Stimulated activated CD4-positive, alpha-beta T cell treated with anti-CD3 and anti-CD28 coated beads, TNF-alpha, amount 100 ng/mL, for 24 hours (primary cell): ENCODE results near the gene ICAM4.
"Not testable (repeated sequence)": the region's sequence is repeated elsewhere in the genome, so short reads cannot be mapped to it uniquely, and the experiment has no call there.

ENCODE experiments used
- DNase-seq, 3 experiments: peaks; one replicate each; pipeline ENCODE4 v3.0.0-alpha.2; 2020; ENCODE audit warnings: low read depth in 3 of 3

ICAM4 gene

GRCh38 chr19:10286803-10287737 lies at the start of gene ICAM4:
ICAM4 (plus strand) TSS chr19:10286955; CDS start chr19:10287013, 58 bp downstream.
- no peak for DNase-seq

GRCh38 chr19:10237702-10238101 lies 49.1 kb upstream of the ICAM4 start:
- no peak for DNase-seq

- no peak for DNase-seq
Observed at GRCh38 chr19:10238172-10238783, 48.5 kb upstream of the ICAM4 start.

DNA sequence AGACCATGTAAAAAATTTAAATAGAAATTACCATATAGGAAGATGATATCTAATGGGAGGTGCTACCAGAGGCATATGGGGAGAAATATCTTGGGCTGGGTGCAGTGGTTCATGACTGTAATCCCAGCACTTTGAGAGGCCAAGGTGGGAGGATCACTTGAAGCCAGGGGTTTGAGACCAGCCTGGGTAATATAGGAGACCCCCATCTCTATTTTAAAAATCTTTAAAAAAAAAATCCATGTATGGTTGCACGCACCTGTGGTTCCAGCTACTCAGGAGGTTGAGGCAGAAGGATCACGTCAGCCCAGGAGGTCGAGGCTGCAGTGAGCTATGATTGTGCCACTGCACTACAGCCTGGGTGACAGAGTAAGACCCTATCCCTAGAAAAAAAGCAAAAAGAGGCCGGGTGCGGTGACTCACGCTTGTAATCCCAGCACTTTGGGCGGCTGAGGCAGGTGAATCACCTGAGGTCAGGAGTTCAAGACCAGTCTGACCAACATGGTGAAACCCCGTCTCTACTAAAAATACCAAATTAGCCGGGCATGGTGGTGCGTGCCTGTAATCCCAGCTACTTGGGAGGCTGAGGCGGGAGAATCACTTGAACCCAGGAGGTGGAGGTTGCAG lies 44.8 kb upstream of the ICAM4 start:
- not testable (repeated sequence) for DNase-seq

DNA sequence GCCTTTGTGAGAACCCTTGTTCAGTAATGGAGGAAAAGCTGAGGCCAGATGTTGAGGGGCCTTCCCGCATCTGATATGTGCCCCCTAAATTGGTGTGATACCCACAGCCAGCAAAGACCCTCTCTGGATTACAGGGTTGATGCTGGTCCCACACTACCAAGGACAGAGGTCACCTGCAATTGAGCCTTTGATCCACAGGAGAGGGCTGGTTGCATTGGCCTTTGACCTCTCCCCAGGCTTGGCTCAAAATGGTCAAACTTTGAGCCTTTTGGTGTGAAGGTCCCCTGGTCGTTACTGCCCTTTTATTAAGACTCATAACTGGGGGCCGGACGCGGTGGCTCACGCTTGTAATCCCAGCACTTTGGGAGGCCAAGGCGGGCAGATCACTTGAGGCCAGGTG lies 43.1 kb upstream of the ICAM4 start:
- no peak for DNase-seq

- DNase-seq = no peak
Observed at GRCh38 chr19:10245189-10245939, 41.4 kb upstream of the ICAM4 start.

- no peak for DNase-seq
Observed at GRCh38 chr19:10246511-10246910, 40.2 kb upstream of the ICAM4 start.

GRCh38 chr19:10251792-10252694 lies 34.7 kb upstream of the ICAM4 start, which contains the start of gene MRPL4:
MRPL4 (plus strand) TSS chr19:10252214; CDS start chr19:10252254, 40 bp downstream.
- DNase-seq = peak; percentile 86 to 96 (median 93)

GRCh38 chr19:10252707-10253106 lies 34.0 kb upstream of the ICAM4 start:
- no peak for DNase-seq

GRCh38 chr19:10254244-10254643 lies 32.5 kb upstream of the ICAM4 start:
- no peak for DNase-seq

DNA sequence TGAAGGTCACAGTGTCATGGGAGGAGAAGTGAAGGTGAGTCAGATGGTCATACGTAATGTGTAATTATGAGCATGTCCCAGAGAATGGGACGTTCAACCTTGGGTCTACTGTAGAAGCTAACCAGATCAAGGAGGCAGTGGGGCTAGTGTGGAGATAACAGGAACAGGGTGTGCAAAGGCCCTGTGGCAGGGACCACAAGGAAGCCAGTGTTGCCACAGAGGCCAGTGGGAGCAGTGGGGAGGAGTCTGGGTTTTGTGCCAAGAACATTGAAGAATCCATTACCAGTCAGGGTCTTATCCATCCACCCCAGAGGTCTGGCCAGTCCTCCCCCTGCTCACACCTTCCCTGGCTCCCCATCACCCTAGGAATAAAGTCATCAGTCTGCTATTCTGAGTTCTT lies 31.4 kb upstream of the ICAM4 start:
- DNase-seq = no peak

- no peak for DNase-seq
Observed at GRCh38 chr19:10256551-10256950, 30.2 kb upstream of the ICAM4 start.

GRCh38 chr19:10256970-10257615 lies 29.7 kb upstream of the ICAM4 start:
- no peak for DNase-seq

GRCh38 chr19:10258080-10258710 lies 28.6 kb upstream of the ICAM4 start:
- no peak for DNase-seq

DNA sequence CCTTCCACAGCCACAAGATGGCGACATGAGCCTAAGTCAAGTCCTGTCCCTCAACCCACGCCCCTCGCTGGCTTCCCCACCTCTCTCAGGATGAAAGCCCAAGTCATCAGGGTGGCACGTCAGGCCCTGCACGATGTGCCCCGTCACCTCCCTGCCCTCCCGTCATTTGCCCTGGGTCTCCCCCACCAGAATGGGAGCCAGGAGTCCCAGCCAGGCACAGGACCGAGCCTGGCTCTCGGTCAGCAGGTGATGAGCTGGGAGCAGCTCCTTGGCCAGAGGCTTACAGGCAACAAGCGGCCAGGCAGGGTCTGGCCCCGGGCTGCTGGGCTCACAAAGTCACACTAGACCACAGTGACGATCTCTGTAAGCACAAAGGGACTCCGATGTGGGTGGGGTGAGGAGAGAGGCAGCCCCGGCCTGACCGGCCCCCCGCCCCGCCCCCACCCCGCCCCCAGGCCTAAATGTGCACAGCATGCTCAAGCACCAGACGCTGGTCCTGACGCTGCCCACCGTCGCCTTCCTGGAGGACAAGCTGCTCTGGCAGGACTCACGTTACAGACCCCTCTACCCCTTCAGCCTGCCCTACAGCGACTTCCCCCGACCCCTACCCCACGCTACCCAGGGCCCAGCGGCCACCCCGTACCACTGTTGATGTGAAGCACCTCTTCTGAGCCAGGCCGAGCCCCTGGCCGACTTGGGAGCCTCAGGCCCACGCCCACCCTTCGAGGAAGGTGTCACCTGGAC lies 27.4 kb upstream of the ICAM4 start:
- DNase-seq = peak; percentile 78 to 96 (median 91)

DNA sequence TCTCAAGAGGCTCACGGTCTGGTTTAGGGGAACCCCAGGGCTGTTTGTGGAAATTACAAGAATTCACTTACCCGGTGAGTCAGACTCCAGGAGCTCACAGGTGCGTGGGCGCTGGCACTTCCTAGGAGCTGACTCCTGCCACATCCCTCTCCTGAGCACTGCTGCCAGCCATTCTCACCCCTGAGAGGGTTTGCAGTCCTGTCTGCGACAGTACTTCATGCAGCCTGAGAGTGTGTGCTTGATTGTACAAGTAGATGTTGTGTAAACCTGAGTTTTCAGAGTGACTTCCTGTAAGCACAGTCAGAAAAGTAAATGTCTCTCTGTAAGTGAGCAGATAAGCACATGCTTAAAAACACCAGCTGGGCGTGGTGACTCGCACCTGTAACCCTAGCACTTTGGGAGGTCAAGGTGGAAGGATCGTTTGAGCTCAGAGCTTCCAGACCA lies 26.6 kb upstream of the ICAM4 start:
- peak in 1 of 3 experiments; percentile 72 for DNase-seq

DNA sequence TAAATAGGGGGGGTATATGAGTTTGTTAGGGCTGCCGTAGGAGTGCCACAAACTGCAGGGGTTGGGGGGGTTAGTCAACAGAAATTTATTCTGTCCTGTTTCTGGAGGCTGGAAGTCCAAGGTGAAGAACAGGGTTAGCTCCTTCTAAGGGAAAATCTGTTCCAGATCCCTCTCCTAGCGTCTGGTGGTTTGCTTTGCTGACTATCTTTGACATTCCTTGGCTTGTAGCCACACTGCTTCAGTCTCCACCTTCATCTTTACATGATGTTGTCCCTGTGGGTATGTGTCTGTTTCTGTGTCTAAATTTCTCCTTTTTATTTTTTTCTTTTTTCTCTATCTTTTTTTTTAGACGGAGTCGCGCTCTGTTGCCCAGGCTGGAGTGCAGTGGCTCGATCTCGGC lies 24.0 kb upstream of the ICAM4 start:
- no peak for DNase-seq

- DNase-seq = no peak
Observed at GRCh38 chr19:10266706-10267105, 20.0 kb upstream of the ICAM4 start.

GRCh38 chr19:10268071-10268470 lies 18.7 kb upstream of the ICAM4 start:
- no peak for DNase-seq
